ENCODE measurements around the gene NHLRC1.

Gene NHLRC1

GRCh38 chr6:18088419-18089296 is 33.8 kb downstream of the NHLRC1 start:
- no peak for DNase-seq (ENCODE audit: extremely low read depth in 1 of 2, low read depth in 1 of 2)

- no peak for DNase-seq (ENCODE audit: extremely low read depth in 1 of 2, low read depth in 1 of 2)
These were observed 34.9 kb downstream of the NHLRC1 start for GRCh38 chr6:18087396-18088165.

- no peak for DNase-seq (ENCODE audit: extremely low read depth in 1 of 2, low read depth in 1 of 2)
These were observed 41.3 kb downstream of the NHLRC1 start for GRCh38 chr6:18081025-18081668.

- no peak for DNase-seq (ENCODE audit: extremely low read depth in 1 of 2, low read depth in 1 of 2)
These were observed 41.9 kb downstream of the NHLRC1 start for GRCh38 chr6:18080544-18080943.

- no peak for DNase-seq (ENCODE audit: extremely low read depth in 1 of 2, low read depth in 1 of 2)
These were observed 43.6 kb downstream of the NHLRC1 start for GRCh38 chr6:18078866-18079265.

- DNase-seq (ENCODE audit: extremely low read depth in 1 of 2, low read depth in 1 of 2): no peak
These were observed 46.2 kb downstream of the NHLRC1 start for GRCh38 chr6:18076231-18076630.

- DNase-seq (ENCODE audit: extremely low read depth in 1 of 2, low read depth in 1 of 2): no peak
These were observed 49.6 kb downstream of the NHLRC1 start for GRCh38 chr6:18072841-18073240.

GRCh38 chr6:18070486-18070885 is 52.0 kb downstream of the NHLRC1 start:
- DNase-seq (ENCODE audit: extremely low read depth in 1 of 2, low read depth in 1 of 2): no peak

All from activated CD8-positive, alpha-beta memory T cell treated with anti-CD3 and anti-CD28 coated beads for 1 hour (primary cell).